ENCODE measurements around the gene TEAD4.

TEAD4 gene

GRCh38 chr12:3020850-3021435 is 61.7 kb downstream of the TEAD4 start:
- no peak for TF ChIP-seq CTCF (IDR thresholded peaks at IDR 0.05; ENCODE audit: low read depth, low read length, missing control alignments)
- no peak for DNase-seq (ENCODE audit: low read depth)
- no peak overlapping the region for H3K4me3 ChIP-seq (ENCODE audit: low read depth, low read length)

DNA sequence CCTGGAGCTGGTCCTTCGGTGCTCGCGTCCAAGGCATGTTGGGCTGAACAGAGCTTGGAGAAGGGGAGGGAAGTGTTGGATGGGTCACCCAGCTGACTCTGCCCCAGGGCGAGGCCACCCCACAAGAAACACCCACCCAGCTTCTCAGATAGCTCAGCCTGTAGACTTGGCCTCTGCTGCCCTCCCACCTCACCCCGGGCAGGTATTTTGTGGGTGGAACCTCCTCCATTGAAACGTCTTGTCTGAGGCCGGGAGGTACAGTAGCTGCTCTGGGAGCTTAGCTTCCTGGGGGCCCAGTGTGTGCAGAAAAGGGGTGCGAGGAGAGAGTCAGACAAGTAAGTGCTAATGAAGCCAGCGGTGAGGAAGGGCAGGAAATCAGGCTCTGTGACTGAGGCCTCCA is 63.2 kb downstream of the TEAD4 start:
- H3K4me3 ChIP-seq (ENCODE audit: low read depth, low read length) = no peak overlapping the region
- no peak for TF ChIP-seq CTCF (IDR thresholded peaks at IDR 0.05; ENCODE audit: low read depth, low read length, missing control alignments)
- DNase-seq (ENCODE audit: low read depth) = no peak

DNA sequence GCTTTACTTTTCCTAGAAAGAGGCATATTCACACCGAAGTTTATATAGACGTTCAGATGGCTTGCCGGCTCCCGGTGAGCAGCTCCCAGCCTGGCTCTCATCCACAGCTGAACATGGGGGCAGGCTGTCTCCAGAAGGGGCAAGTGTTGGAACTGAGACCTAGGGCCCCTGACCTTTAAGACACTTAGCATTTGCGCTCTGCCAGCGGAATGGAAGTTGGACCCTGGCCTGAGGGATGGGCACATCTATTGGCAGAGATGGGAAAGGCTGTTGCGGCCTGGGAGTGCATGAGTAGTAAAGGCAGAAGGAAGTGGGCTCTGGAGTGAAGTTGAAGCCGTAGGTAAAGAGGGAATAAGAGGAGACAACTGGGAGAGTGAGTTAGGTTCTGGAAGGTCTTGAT is 63.8 kb downstream of the TEAD4 start:
- no peak overlapping the region for H3K4me3 ChIP-seq (ENCODE audit: low read depth, low read length)
- TF ChIP-seq CTCF (IDR thresholded peaks at IDR 0.05; ENCODE audit: low read depth, low read length, missing control alignments) = no peak
- no peak for DNase-seq (ENCODE audit: low read depth)

DNA sequence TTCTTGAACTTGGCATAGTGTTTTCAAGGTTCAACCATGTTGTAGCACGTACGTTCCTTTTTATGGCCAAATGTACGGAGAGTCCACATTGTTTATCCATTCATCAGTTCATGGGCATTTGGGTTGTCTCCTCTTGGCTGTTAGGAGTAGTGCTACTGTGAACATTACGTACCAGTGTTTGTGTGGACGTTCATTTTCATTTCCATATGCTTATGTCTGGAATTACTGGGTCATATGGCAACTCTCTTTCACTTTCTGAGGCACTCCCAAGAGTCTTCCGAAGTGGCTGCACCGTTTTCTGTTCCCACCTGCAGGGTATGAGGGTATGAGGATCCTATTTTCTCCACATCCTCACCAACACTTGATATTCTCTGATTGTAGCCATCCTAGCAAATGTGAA is 68.9 kb downstream of the TEAD4 start:
- no peak for DNase-seq (ENCODE audit: low read depth)
- H3K4me3 ChIP-seq (ENCODE audit: low read depth, low read length) = no peak overlapping the region
- TF ChIP-seq CTCF (IDR thresholded peaks at IDR 0.05; ENCODE audit: low read depth, low read length, missing control alignments) = no peak

GRCh38 chr12:3030821-3031429 is 71.7 kb downstream of the TEAD4 start:
- DNase-seq (ENCODE audit: low read depth) = no peak
- no peak overlapping the region for H3K4me3 ChIP-seq (ENCODE audit: low read depth, low read length)
- TF ChIP-seq CTCF (IDR thresholded peaks at IDR 0.05; ENCODE audit: low read depth, low read length, missing control alignments) = no peak

DNA sequence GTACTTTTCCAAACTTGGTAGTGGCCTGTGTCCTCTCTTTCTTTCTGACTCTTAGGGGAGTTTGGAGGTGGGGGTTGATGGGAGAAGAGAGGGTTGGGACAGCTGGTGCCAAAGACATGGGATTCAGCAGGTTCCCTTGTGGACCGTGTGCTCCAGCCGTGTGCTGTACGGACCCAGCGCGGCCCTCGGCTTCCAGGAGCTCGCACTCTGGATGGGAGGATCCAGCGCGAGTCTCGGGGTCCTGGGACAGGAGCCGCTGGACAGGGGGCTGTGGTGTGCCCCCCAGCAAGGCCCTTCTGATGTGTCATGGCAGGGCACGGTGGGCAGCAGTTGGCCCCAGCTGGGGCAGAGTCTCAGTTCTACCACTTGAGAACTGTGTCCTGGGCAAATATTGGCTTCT is 73.0 kb downstream of the TEAD4 start:
- H3K4me3 ChIP-seq (ENCODE audit: low read depth, low read length) = no peak overlapping the region
- TF ChIP-seq CTCF (IDR thresholded peaks at IDR 0.05; ENCODE audit: low read depth, low read length, missing control alignments) = no peak

More for the DNA sequence above, 73.0 kb downstream of the TEAD4 start:
- no peak for DNase-seq (ENCODE audit: low read depth)
